Measurements from ENCODE around the gene PBRM1. TPM values are rescaled to one million over a fixed set of nuclear protein-coding genes. Genes with fewer than 3 reads are reported as not detected.

Gene PBRM1
- total and polyA plus RNA-seq, 2 of the 13 experiments (the other 11 are each of a cell fraction or from before 2014, with no cell fraction given): 10.9 to 33.2 TPM

GRCh38 chr3:52704611-52705437, 19.1 kb upstream of the PBRM1 start (continued):
- TF ChIP-seq ZNF773 (CRISPR knock-in tag; IDR thresholded peaks at IDR 0.05; ENCODE audit: borderline replicate concordance) (no peak), DBP (CRISPR knock-in tag; IDR thresholded peaks at IDR 0.05; ENCODE audit: not compliant biosample characterization) (no peak), HIVEP1 (CRISPR knock-in tag; IDR thresholded peaks at IDR 0.05) (peak; percentile 87), ZNF235 (CRISPR knock-in tag; IDR thresholded peaks at IDR 0.05; ENCODE audit: borderline replicate concordance) (0 out of 2 replicates have a peak, but pooled peaks have one; percentile 36), BRD4 (CRISPR knock-in tag; IDR thresholded peaks at IDR 0.05) (0 out of 2 replicates have a peak, but pooled peaks have one; percentile 68), ZNF484 (CRISPR knock-in tag; IDR thresholded peaks at IDR 0.05; ENCODE audit: borderline replicate concordance, low read depth) (no peak), ZZZ3 (CRISPR knock-in tag; IDR thresholded peaks at IDR 0.05; ENCODE audit: borderline replicate concordance) (peak; percentile 53; the same call in 1 of the 2 replicates), RFXAP (CRISPR knock-in tag; IDR thresholded peaks at IDR 0.05; ENCODE audit: borderline replicate concordance) (peak; percentile 79; the same call in 1 of the 2 replicates), HCFC1 (IDR thresholded peaks at IDR 0.05; ENCODE audit: low read depth, low read length) (no peak), SNAPC4 (CRISPR knock-in tag; IDR thresholded peaks at IDR 0.05) (peak; percentile 73), ZNF691 (CRISPR knock-in tag; IDR thresholded peaks at IDR 0.05; ENCODE audit: borderline replicate concordance, low read depth) (peak; percentile 86; the same call in 1 of the 2 replicates), TFDP1 (CRISPR knock-in tag; IDR thresholded peaks at IDR 0.05; ENCODE audit: borderline replicate concordance) (peak; percentile 36; the same call in 1 of the 2 replicates), EP300 (IDR thresholded peaks at IDR 0.05; ENCODE audit: low read depth in 2 of 2, low read length in 2 of 2) (peak; percentile 77; a peak in 3 of 4 replicates), EP300 (CRISPR knock-in tag; IDR thresholded peaks at IDR 0.05; ENCODE audit: borderline replicate concordance) (peak; percentile 72; the same call in 1 of the 2 replicates), ZNF850 (CRISPR knock-in tag; conservative IDR thresholded peaks at IDR 0.05) (no peak), MBD4 (IDR thresholded peaks at IDR 0.05; ENCODE audit: borderline replicate concordance, low read length) (no peak), KDM2A (CRISPR knock-in tag; IDR thresholded peaks at IDR 0.05; ENCODE audit: borderline replicate concordance, low read depth) (peak; percentile 55), ZNF180 (CRISPR knock-in tag; IDR thresholded peaks at IDR 0.05; ENCODE audit: borderline replicate concordance, low read depth) (no peak), ZBTB1 (CRISPR knock-in tag; IDR thresholded peaks at IDR 0.05; ENCODE audit: borderline replicate concordance) (no peak), ZMAT3 (CRISPR knock-in tag; conservative IDR thresholded peaks at IDR 0.05) (peak; percentile 73)
